H1 (cell line): ENCODE data around the gene NCK2. TPM values are rescaled to one million over a fixed set of nuclear protein-coding genes. Genes with fewer than 3 reads are reported as not detected.

Experiments used
- CTCF ChIA-PET: fragments of 300-600 bp; sonication (Branson Sonifier 250); formaldehyde crosslinking; loops from one replicate; lab custom pipeline; 2021; ENCODE audit not compliant: partially characterized antibody; lab: Charles Lee
- POLR2A ChIA-PET: fragments of 300-600 bp; sonication (Branson Sonifier 250); formaldehyde crosslinking; loops from one replicate; lab custom pipeline; 2021; ENCODE audit warnings: inconsistent platforms; ENCODE audit not compliant: partially characterized antibody; lab: Charles Lee
- DNase-seq, 2 experiments: peaks; one replicate each; pipeline versions ENCODE4 v3.0.0 to v3.0.0-alpha.2; 2010 to 2022; ENCODE audit warnings: low spot score in 2 of 2, low read depth in 1 of 2, mixed read lengths in 1 of 2
- FAIRE-seq: peaks from 2 replicates; lab custom pipeline; 2011; peaks lifted over from hg19 to GRCh38; lab: Jason Lieb, UNC
- H2AFZ ChIP-seq: 2 replicates; pipeline ENCODE4 v1.8.1; 2012; ENCODE audit warnings: low read length, inconsistent platforms
- H2AK5ac ChIP-seq: 2 replicates; pipeline ENCODE4 v1.6.1; 2013; ENCODE audit warnings: low read depth, low read length
- H2BK120ac ChIP-seq: replicated peaks from 2 replicates; pipeline ENCODE3; 2013; ENCODE audit warnings: low read depth, low read length, inconsistent platforms
- H2BK12ac ChIP-seq: 2 replicates; pipeline ENCODE4 v1.6.1; 2013; ENCODE audit warnings: low read depth, low read length
- H2BK15ac ChIP-seq: 2 replicates; pipeline ENCODE4 v1.6.1; 2013; ENCODE audit warnings: low read length
- H2BK20ac ChIP-seq: 2 replicates; pipeline ENCODE4 v1.6.1; 2013; ENCODE audit warnings: low read length
- H2BK5ac ChIP-seq: 2 replicates; pipeline ENCODE4 v1.6.1; 2013; ENCODE audit warnings: low read depth, low read length
- H3K14ac ChIP-seq: 2 replicates; pipeline ENCODE4 v1.6.1; 2013; ENCODE audit warnings: inconsistent platforms; ENCODE audit not compliant: insufficient read length
- H3K18ac ChIP-seq: 2 replicates; pipeline ENCODE4 v1.6.1; 2013; ENCODE audit warnings: low read length; ENCODE audit errors: extremely low read depth
- H3K23ac ChIP-seq: 2 replicates; pipeline ENCODE4 v1.6.1; 2013; ENCODE audit warnings: inconsistent platforms; ENCODE audit not compliant: insufficient read length
- H3K23me2 ChIP-seq: 2 replicates; pipeline ENCODE4 v1.6.1; 2013; ENCODE audit warnings: low read depth, low read length
- H3K27ac ChIP-seq: 2 replicates; pipeline ENCODE4 v1.6.1; 2011; ENCODE audit warnings: low read depth, low read length, inconsistent platforms
- H3K27me3 ChIP-seq, 4 experiments: replicated peaks in 1 of 4; 1 replicate in 1 of 4; 2 replicates in 3 of 4; pipeline versions ENCODE4 v1.6.1 to v1.8.1; 2011 to 2013; ENCODE audit warnings: low read length in 3 of 4, mild to moderate bottlenecking in 3 of 4, inconsistent platforms in 2 of 4, mixed read lengths in 2 of 4, moderate library complexity in 1 of 4; ENCODE audit not compliant: control insufficient read depth in 3 of 4, insufficient read depth in 3 of 4; ENCODE audit errors: extremely low read depth in 1 of 4
- H3K36me3 ChIP-seq, 4 experiments: 2 replicates each; pipeline versions ENCODE4 v1.6.1 to v1.8.1; 2011 to 2013; ENCODE audit warnings: mild to moderate bottlenecking in 4 of 4, low read length in 3 of 4, moderate library complexity in 2 of 4, control low read depth in 1 of 4, inconsistent platforms in 1 of 4; ENCODE audit not compliant: insufficient read depth in 4 of 4, control insufficient read depth in 2 of 4
- H3K4ac ChIP-seq: replicated peaks from 2 replicates; pipeline ENCODE3; 2013; ENCODE audit warnings: low read length, low read depth, mixed read lengths, inconsistent platforms; ENCODE audit not compliant: insufficient read length
- H3K4me1 ChIP-seq, 4 experiments: replicated peaks in 1 of 4; 1 replicate in 1 of 4; 2 replicates in 3 of 4; pipeline versions ENCODE4 v1.6.1 to v1.8.1; 2011 to 2013; ENCODE audit warnings: low read length in 3 of 4, inconsistent platforms in 2 of 4, mixed read lengths in 1 of 4; ENCODE audit not compliant: insufficient read depth in 4 of 4, control insufficient read depth in 3 of 4
- H3K4me2 ChIP-seq, 2 experiments: 2 replicates each; pipeline versions ENCODE4 v1.6.1 to v1.8.1; 2011 to 2013; ENCODE audit warnings: low read depth in 2 of 2, low read length in 2 of 2, control low read depth in 1 of 2, inconsistent platforms in 1 of 2, mild to moderate bottlenecking in 1 of 2; ENCODE audit not compliant: insufficient read depth in 1 of 2
- H3K4me3 ChIP-seq, 4 experiments: fragments of 200-600, 300-600 bp in 1 of 4; sonication (generic), shearing (Covaris generic), sonication (Bioruptor Twin) in 1 of 4; 2 replicates each; pipeline versions ENCODE4 v1.5.1 to v1.8.1; 2011 to 2016; ENCODE audit warnings: low read length in 4 of 4, low read depth in 3 of 4, control low read depth in 2 of 4, inconsistent platforms in 2 of 4, mild to moderate bottlenecking in 2 of 4, mixed read lengths in 1 of 4, moderate library complexity in 1 of 4; ENCODE audit not compliant: insufficient read depth in 2 of 4; ENCODE audit errors: extremely low read depth in 1 of 4
- H3K56ac ChIP-seq: replicated peaks from 2 replicates; pipeline ENCODE3; 2013; ENCODE audit warnings: low read depth, mild to moderate bottlenecking, mixed read lengths, low read length, inconsistent platforms; ENCODE audit not compliant: insufficient read length
- H3K79me1 ChIP-seq: 2 replicates; pipeline ENCODE4 v1.6.1; 2013; ENCODE audit warnings: low read depth, low read length, control low read depth
- H3K79me2 ChIP-seq, 2 experiments: 2 replicates each; pipeline versions ENCODE4 v1.6.1 to v1.8.1; 2012 to 2013; ENCODE audit warnings: low read length in 2 of 2, mild to moderate bottlenecking in 2 of 2, inconsistent platforms in 1 of 2; ENCODE audit not compliant: insufficient read depth in 2 of 2, control insufficient read depth in 1 of 2
- H3K9ac ChIP-seq, 4 experiments: replicated peaks in 1 of 4; 1 replicate in 1 of 4; 2 replicates in 3 of 4; pipeline versions ENCODE4 v1.6.1 to v1.8.1; 2011 to 2013; ENCODE audit warnings: low read depth in 3 of 4, low read length in 3 of 4, control low read depth in 2 of 4, mild to moderate bottlenecking in 2 of 4, moderate library complexity in 2 of 4, inconsistent platforms in 1 of 4; ENCODE audit errors: extremely low read depth in 1 of 4
- H3K9me3 ChIP-seq, 2 experiments: 2 replicates each; pipeline versions ENCODE4 v1.6.1 to v1.8.1; 2012 to 2013; ENCODE audit warnings: mild to moderate bottlenecking in 2 of 2, moderate library complexity in 2 of 2, control low read depth in 1 of 2, inconsistent platforms in 1 of 2, low read depth in 1 of 2, low read length in 1 of 2, mixed read lengths in 1 of 2; ENCODE audit not compliant: insufficient read depth in 2 of 2
- H4K20me1 ChIP-seq, 2 experiments: replicated peaks in 1 of 2; 2 replicates each; pipeline versions ENCODE3 to v1.8.1; 2011 to 2013; ENCODE audit warnings: inconsistent platforms in 2 of 2, low read length in 2 of 2, mild to moderate bottlenecking in 1 of 2; ENCODE audit not compliant: insufficient read depth in 2 of 2, control insufficient read depth in 1 of 2
- H4K5ac ChIP-seq: 2 replicates; pipeline ENCODE4 v1.6.1; 2013; ENCODE audit warnings: low read length, low read depth, mixed read lengths, inconsistent platforms; ENCODE audit not compliant: insufficient read length
- H4K8ac ChIP-seq: 2 replicates; pipeline ENCODE4 v1.8.0; 2013; ENCODE audit warnings: mild to moderate bottlenecking, moderate library complexity, low read length, inconsistent platforms; ENCODE audit not compliant: insufficient read depth; ENCODE audit errors: extremely low read depth
- H4K91ac ChIP-seq: replicated peaks from 2 replicates; pipeline ENCODE3; 2013; ENCODE audit warnings: low read length, mixed read lengths, inconsistent platforms; ENCODE audit not compliant: insufficient read length
- CHD1 ChIP-seq: IDR thresholded peaks from 2 replicates; pipeline ENCODE4 v1.6.1; 2012; ENCODE audit warnings: low read depth, low read length, improper control_type of control experiment
- CTBP2 ChIP-seq: IDR thresholded peaks from 2 replicates; pipeline ENCODE4 v1.7.0; 2011; ENCODE audit warnings: borderline replicate concordance, mild to moderate bottlenecking, moderate library complexity, mixed read lengths, low read length; ENCODE audit not compliant: insufficient read depth, insufficient read length
- EP300 ChIP-seq, 2 experiments: IDR thresholded peaks; 1 replicate in 1 of 2; 2 replicates in 1 of 2; pipeline ENCODE4 v1.6.1; 2011 to 2012; ENCODE audit warnings: low read depth in 2 of 2, low read length in 2 of 2, mild to moderate bottlenecking in 2 of 2, borderline replicate concordance in 1 of 2, inconsistent platforms in 1 of 2, moderate library complexity in 1 of 2
- GABPA ChIP-seq: IDR thresholded peaks from 2 replicates; pipeline ENCODE4 v1.6.1; 2011; ENCODE audit warnings: mild to moderate bottlenecking, low read length, moderate library complexity, borderline replicate concordance; ENCODE audit not compliant: insufficient read depth
- JUND ChIP-seq: IDR thresholded peaks from 2 replicates; pipeline ENCODE4 v1.6.1; 2011; ENCODE audit warnings: mild to moderate bottlenecking, improper control_type of control experiment, low read length
- MAFK ChIP-seq: IDR thresholded peaks from 2 replicates; pipeline ENCODE4 v1.6.1; 2012; ENCODE audit warnings: low read depth, mild to moderate bottlenecking, improper control_type of control experiment, low read length
- PHF8 ChIP-seq: fragments of 200-600 bp; sonication (generic); conservative IDR thresholded peaks from 2 replicates; pipeline ENCODE4 v1.7.1; 2012; ENCODE audit warnings: low read depth, mild to moderate bottlenecking, inconsistent platforms, low read length, moderate library complexity
- SUZ12 ChIP-seq: fragments of 200-600 bp; sonication (generic); IDR thresholded peaks from 2 replicates; pipeline ENCODE4 v1.6.1; 2012; ENCODE audit warnings: mild to moderate bottlenecking, inconsistent platforms, low read length, moderate library complexity, mixed read lengths
- ZNF274 ChIP-seq: IDR thresholded peaks from 2 replicates; pipeline ENCODE4 v1.7.0; 2012; ENCODE audit warnings: low read length, borderline replicate concordance; ENCODE audit errors: extremely low read depth
- polyA plus RNA-seq, 7 experiments: library from polyadenylated mRNA; depleted of rRNA in 3 of 7; stranded (reverse) in 5 of 7; unstranded in 2 of 7; fragments of >200 nt in 5 of 7; fragments of 200-250 nt in 2 of 7; gene quantifications; 1 replicate in 5 of 7; 2 replicates in 1 of 7; 4 replicates in 1 of 7; pipeline versions ENCODE4 v1.2.1 to v1.2.3, GENCODE V29; 2011 to 2013; ENCODE audit warnings: missing spikeins in 2 of 7, mixed read lengths in 2 of 7
- total RNA-seq: library from RNA; stranded (reverse); fragmentation: NEBNext Ultra II Directional; extraction: Animal tissue kit (Norgen Biotek cat#: 25700); gene quantifications from 2 replicates; pipeline ENCODE4 v1.2.1, GENCODE V29; 2021
- TF ChIP-seq, protein P1 (sequence below): IDR thresholded peaks from 2 replicates; pipeline ENCODE4 v1.6.1; 2011; ENCODE audit warnings: low read length, improper control_type of control experiment

NCK2 gene
- total and polyA plus RNA-seq, 2 of the 8 experiments (the other 6 are each of a cell fraction or from before 2014, with no cell fraction given) = 30.3 to 65.7 TPM

GRCh38 chr2:105708697-105709096 lies 36.0 kb upstream of the NCK2 start:
- H3K23me2 ChIP-seq = no peaks in the 10 kb centered on the region; the same call in 1 of the 2 replicates
- no peaks in the 10 kb centered on the region for H3K79me2 ChIP-seq
- no peak overlapping the region for H3K4me3 ChIP-seq
- no peak overlapping the region for H3K9ac ChIP-seq
- no peaks in the 10 kb centered on the region for H4K20me1 ChIP-seq
- H3K4ac ChIP-seq = no peak overlapping the region
- H2BK5ac ChIP-seq = no peak overlapping the region
- CTCF ChIA-PET = no interaction called here
- H2BK15ac ChIP-seq = no peak overlapping the region
- DNase-seq (no peak), FAIRE-seq (no peak)
- H3K9me3 ChIP-seq = no peaks in the 10 kb centered on the region
- no peak overlapping the region for H3K14ac ChIP-seq
- peaks cover 0 to 3% (median 1%) of the 10 kb centered on the region in 4 experiments; a peak in 2 of 7 replicates for H3K4me1 ChIP-seq
- H3K18ac ChIP-seq = no peak overlapping the region
- POLR2A ChIA-PET = no interaction called here
- H3K36me3 ChIP-seq = no peaks in the 10 kb centered on the region
- no peak overlapping the region for H3K56ac ChIP-seq
- no peak overlapping the region for H4K91ac ChIP-seq
- H3K27me3 ChIP-seq = no peaks in the 10 kb centered on the region
- no peak overlapping the region for H4K5ac ChIP-seq
- no peaks in the 10 kb centered on the region for H3K79me1 ChIP-seq
- no peak overlapping the region for H2BK12ac ChIP-seq
- H4K8ac ChIP-seq = no peak overlapping the region
- no peak overlapping the region for H2AK5ac ChIP-seq
- H2BK20ac ChIP-seq = no peak overlapping the region
- no peak overlapping the region for H3K4me2 ChIP-seq
- H2BK120ac ChIP-seq = no peak overlapping the region
- no peak overlapping the region for H3K27ac ChIP-seq
- no peak overlapping the region for H3K23ac ChIP-seq
- no peak overlapping the region for H2AFZ ChIP-seq
- no peak for TF ChIP-seq JUND
- TF ChIP-seq, protein P1, sequence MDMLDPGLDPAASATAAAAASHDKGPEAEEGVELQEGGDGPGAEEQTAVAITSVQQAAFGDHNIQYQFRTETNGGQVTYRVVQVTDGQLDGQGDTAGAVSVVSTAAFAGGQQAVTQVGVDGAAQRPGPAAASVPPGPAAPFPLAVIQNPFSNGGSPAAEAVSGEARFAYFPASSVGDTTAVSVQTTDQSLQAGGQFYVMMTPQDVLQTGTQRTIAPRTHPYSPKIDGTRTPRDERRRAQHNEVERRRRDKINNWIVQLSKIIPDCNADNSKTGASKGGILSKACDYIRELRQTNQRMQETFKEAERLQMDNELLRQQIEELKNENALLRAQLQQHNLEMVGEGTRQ = no peak
- no peak for TF ChIP-seq EP300 (IDR thresholded peaks at IDR 0.05; ENCODE audit: borderline replicate concordance in 1 of 2, low read depth in 2 of 2, low read length in 2 of 2)
- no peak for TF ChIP-seq PHF8
- TF ChIP-seq MAFK = no peak
- TF ChIP-seq ZNF274 = no peak
- no peak for TF ChIP-seq CHD1
- TF ChIP-seq CTBP2 = no peak
- no peak for TF ChIP-seq SUZ12
- no peak for TF ChIP-seq GABPA
